ENCODE results near the gene STPG1. TPM values are rescaled to one million over a fixed set of nuclear protein-coding genes. Genes with fewer than 3 reads are reported as not detected.

STPG1 gene
- total and polyA plus RNA-seq, 9 of the 15 experiments (the other 6 are each of a cell fraction or from before 2014, with no cell fraction given) = 5.0 to 11.9 (median 8.3) TPM

GRCh38 chr1:24391882-24392603 lies 21.5 kb downstream of the STPG1 start:
- WGBS (ENCODE audit: insufficient coverage, low coverage, missing lambda C conversion rate) = 63% methylated on average over 11 of the region's 11 CpGs
- H3K9me1 ChIP-seq (ENCODE audit: control insufficient read depth, insufficient read depth, low read length) = no peaks in the 10 kb centered on the region
- BruUV-seq (replicated peaks) = no TSS peak
- no peak overlapping the region for H2AFZ ChIP-seq (ENCODE audit: low read depth, low read length)
- CTCF ChIA-PET (ENCODE audit: low intra/inter-chr PET ratio) = interaction anchor here (0.6 to 7.3 kb wide), 11 partner anchors 135 to 843 kb away, joined by 3 to 222 read pairs (median 4); no protein-coding TSS in a partner anchor
- ATAC-seq (peak; percentile 95), FAIRE-seq (peak; percentile 87), DNase-seq (ENCODE audit: extremely low read depth in 1 of 4, low spot score in 3 of 4) (peak; percentile 71 to 74 (median 73))
- H3K79me2 ChIP-seq (ENCODE audit: control insufficient read depth, insufficient read depth, low read length) = no peaks in the 10 kb centered on the region
- no peaks in the 10 kb centered on the region for H3K36me3 ChIP-seq (ENCODE audit: control insufficient read depth, insufficient read depth, low read length)
- no peaks in the 10 kb centered on the region for H3K4me1 ChIP-seq (replicated peaks in 1 of 2; ENCODE audit: control insufficient read depth in 2 of 2, insufficient read depth in 2 of 2, low read length in 2 of 2)
- H3K27ac ChIP-seq (ENCODE audit: extremely low read depth, low read depth, low read length) = no peak overlapping the region
- no peak overlapping the region for H3K4me2 ChIP-seq (ENCODE audit: insufficient read depth, low read length)
- H3K9me3 ChIP-seq (replicated peaks; ENCODE audit: control insufficient read depth, insufficient read depth, low read depth, low read length) = no peaks in the 10 kb centered on the region
- in situ Hi-C loops (cut with MboI) = loop anchor here (5.0 kb wide), 1 partner anchor 190 kb away; no protein-coding TSS in a partner anchor
- 0 out of 2 replicates have a peak, but pooled peaks cover 5% of the 10 kb centered on the region for H4K20me1 ChIP-seq (replicated peaks; ENCODE audit: control insufficient read depth, insufficient read depth, low read length)
- no peak overlapping the region for H3K4me3 ChIP-seq
- peaks cover 0 to 3% of the 10 kb centered on the region in 2 experiments; a peak in 1 of 5 replicates for H3K27me3 ChIP-seq (ENCODE audit: control insufficient read depth in 2 of 2, insufficient read depth in 2 of 2, low read length in 2 of 2)
- intact Hi-C loops (cut with micrococcal nuclease) = loop anchor here (1.0 to 2.0 kb wide), 3 partner anchors 190 to 321 kb away; no protein-coding TSS in a partner anchor
- H3K9ac ChIP-seq (ENCODE audit: insufficient read depth in 1 of 2, low read depth in 2 of 2, low read length in 2 of 2) = no peak overlapping the region
- POLR2A ChIA-PET = interaction anchor here (0.6 to 2.1 kb wide), 11 partner anchors 8 to 587 kb away, joined by 3 to 8 read pairs (median 3); partner anchors contain the start of gene STPG1
- TF ChIP-seq FOXA1 (IDR thresholded peaks at IDR 0.05; ENCODE audit: borderline replicate concordance) (no peak), SUPT5H (IDR thresholded peaks at IDR 0.05) (no peak), ZBTB7A (IDR thresholded peaks at IDR 0.05; ENCODE audit: borderline replicate concordance, control insufficient read depth, low read depth, low read length) (peak; percentile 84), THAP7 (CRISPR knock-in tag; IDR thresholded peaks at IDR 0.05) (no peak), ARID4B (CRISPR knock-in tag; IDR thresholded peaks at IDR 0.05) (no peak), CCNT2 (IDR thresholded peaks at IDR 0.05; ENCODE audit: borderline replicate concordance, extremely low read depth, insufficient read length, low read depth, low read length) (no peak), MEIS2 (IDR thresholded peaks at IDR 0.05; ENCODE audit: partially characterized antibody) (no peak), ZBTB11 (CRISPR knock-in tag; IDR thresholded peaks at IDR 0.05) (no peak)
